ENCODE results near the gene DLL1. TPM values are rescaled to one million over a fixed set of nuclear protein-coding genes. Genes with fewer than 3 reads are reported as not detected.

DLL1 gene
- total and polyA plus RNA-seq, 7 donors = 1.1 to 13.6 (median 4.6) TPM

GRCh38 chr6:170301184-170301583 lies 10.3 kb upstream of the DLL1 start:
- Histone ChIP-seq H3K4me3 (no peak overlapping the region), H3K9me3 (no peaks in the 10 kb centered on the region), H3K4me1 (peaks cover 0 to 21% (median 18%) of the 10 kb centered on the region in 4 donors), H3K27me3 (peaks cover 20 to 32% (median 26%) of the 10 kb centered on the region in 3 donors), H3K36me3 (no peaks in the 10 kb centered on the region), H3K27ac (no peak overlapping the region)
- intact Hi-C loops (cut with DNase I) = loop anchor here (10.0 kb wide), 1 partner anchor 276 kb away; no protein-coding TSS in a partner anchor
- WGBS, 2 donors = 97% methylated on average over 1 of the region's 1 CpG
- DNase-seq = no peak
- TF ChIP-seq, protein P1, sequence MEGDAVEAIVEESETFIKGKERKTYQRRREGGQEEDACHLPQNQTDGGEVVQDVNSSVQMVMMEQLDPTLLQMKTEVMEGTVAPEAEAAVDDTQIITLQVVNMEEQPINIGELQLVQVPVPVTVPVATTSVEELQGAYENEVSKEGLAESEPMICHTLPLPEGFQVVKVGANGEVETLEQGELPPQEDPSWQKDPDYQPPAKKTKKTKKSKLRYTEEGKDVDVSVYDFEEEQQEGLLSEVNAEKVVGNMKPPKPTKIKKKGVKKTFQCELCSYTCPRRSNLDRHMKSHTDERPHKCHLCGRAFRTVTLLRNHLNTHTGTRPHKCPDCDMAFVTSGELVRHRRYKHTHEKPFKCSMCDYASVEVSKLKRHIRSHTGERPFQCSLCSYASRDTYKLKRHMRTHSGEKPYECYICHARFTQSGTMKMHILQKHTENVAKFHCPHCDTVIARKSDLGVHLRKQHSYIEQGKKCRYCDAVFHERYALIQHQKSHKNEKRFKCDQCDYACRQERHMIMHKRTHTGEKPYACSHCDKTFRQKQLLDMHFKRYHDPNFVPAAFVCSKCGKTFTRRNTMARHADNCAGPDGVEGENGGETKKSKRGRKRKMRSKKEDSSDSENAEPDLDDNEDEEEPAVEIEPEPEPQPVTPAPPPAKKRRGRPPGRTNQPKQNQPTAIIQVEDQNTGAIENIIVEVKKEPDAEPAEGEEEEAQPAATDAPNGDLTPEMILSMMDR (IDR thresholded peaks at IDR 0.05) = no peak
- TF ChIP-seq POLR2A (IDR thresholded peaks at IDR 0.05) (no peak), EP300 (IDR thresholded peaks at IDR 0.05) (no peak), POLR2AphosphoS5 (IDR thresholded peaks at IDR 0.05) (no peak)

- no peaks in the 10 kb centered on the region for H3K36me3 ChIP-seq
- intact Hi-C loops (cut with DNase I) = no loop called here
- H3K4me3 ChIP-seq = no peak overlapping the region
- DNase-seq = no peak
- H3K27me3 ChIP-seq = peaks cover 38 to 57% (median 51%) of the 10 kb centered on the region in 3 donors
- H3K27ac ChIP-seq = no peak overlapping the region
- no peaks in the 10 kb centered on the region for H3K9me3 ChIP-seq
- H3K4me1 ChIP-seq = peaks cover 0 to 27% (median 26%) of the 10 kb centered on the region in 4 donors
- no peak for TF ChIP-seq POLR2A (IDR thresholded peaks at IDR 0.05)
- TF ChIP-seq, protein P1 (IDR thresholded peaks at IDR 0.05) = no peak
- WGBS, 2 donors = 89 to 91% methylated on average over 1 of the region's 1 CpG
These were observed 7.8 kb upstream of the DLL1 start for GRCh38 chr6:170298688-170299087.

DNA sequence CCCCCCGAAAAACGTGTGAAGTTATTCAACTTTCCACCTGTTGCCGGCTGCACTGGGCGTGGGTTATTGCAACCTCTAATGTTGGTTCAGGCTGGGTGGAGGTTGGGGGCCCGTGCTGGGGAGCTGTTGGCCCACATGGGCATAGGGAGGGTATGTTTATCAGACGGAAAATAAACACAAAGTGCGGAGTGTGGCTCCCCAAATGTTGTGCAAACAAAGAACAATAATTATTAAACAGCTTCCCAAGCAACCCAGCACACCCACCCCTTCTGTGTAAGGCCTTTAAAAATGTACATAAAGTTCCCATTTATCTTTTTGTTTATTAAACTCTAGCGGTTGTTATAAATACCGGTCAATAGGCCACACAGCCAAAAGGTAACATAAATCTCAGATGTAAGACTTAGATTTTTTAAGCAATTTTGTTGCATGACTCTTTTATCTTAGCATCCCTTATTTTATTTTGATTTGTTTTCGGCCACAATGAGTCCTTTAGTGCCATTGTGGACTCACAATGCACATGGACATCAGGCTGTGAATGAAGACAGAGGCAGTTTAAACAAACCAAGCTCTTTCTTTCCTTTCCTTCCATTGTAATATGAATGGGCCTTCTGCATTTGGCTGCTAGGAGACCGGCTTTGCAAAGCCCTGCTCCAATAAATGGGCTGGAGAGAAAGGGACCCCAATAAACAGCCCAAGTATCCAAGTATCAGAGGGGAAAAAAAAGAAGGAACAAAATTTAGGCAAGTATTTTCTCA lies 6.9 kb upstream of the DLL1 start:
- Histone ChIP-seq H3K9me3 (no peaks in the 10 kb centered on the region), H3K36me3 (no peaks in the 10 kb centered on the region), H3K27me3 (peaks cover 46 to 66% (median 60%) of the 10 kb centered on the region in 3 donors), H3K4me1 (peaks cover 0 to 35% (median 32%) of the 10 kb centered on the region in 4 donors), H3K27ac (no peak overlapping the region), H3K4me3 (no peak overlapping the region)
- no peak for TF ChIP-seq POLR2AphosphoS5 (IDR thresholded peaks at IDR 0.05)
- TF ChIP-seq EP300 (IDR thresholded peaks at IDR 0.05) = no peak
- TF ChIP-seq, protein P1 (IDR thresholded peaks at IDR 0.05) = no peak
- TF ChIP-seq POLR2A (IDR thresholded peaks at IDR 0.05) = no peak
- DNase-seq = no peak
- intact Hi-C loops (cut with DNase I) = no loop called here
- 21 to 40% methylated on average over 11 of the region's 11 CpGs for WGBS, 2 donors

DNA sequence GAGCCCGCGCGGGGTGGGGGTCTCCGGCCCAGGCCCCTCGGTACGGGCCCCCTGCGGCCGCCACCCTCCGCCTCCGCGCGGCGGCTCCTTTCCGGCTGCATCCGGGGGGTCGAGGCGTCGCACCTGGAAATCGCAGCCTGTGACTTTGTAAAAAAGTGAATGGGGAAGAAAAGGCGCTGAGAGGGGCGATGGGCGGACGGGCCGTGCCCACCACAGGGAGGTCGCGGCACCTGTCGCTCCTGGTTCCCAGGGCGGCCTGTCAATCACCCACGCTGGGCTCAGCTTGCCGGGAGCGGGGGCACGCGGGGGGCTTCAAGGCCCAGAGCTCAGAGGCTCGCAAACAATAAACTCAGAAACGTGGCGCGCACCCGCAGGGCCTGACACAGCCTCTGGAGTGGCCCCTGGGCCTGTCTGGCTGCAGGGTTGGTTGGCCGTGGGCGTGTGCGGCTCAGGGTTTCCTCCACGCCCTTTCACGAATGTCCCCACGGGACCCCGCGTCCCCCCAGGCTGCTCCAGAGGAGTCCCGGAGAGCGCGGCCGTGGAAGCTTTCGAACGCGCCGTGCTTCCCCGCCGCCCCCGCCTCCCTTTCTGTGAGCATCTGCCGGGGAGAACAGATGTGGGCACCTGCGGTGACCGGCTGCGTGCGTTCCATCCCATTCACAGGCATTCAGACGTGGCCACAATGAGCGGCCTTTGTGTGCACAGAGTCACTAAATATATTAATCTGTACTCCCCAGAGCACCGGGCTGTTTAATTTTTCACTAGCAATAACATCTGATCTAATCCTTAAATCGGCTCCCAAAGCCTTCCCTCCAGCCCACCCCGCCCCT lies 6.1 kb upstream of the DLL1 start:
- no peak for DNase-seq
- Histone ChIP-seq H3K9me3 (no peaks in the 10 kb centered on the region), H3K4me1 (peaks cover 0 to 43% (median 40%) of the 10 kb centered on the region in 4 donors), H3K4me3 (peak overlapping the region in 1 of 4 donors; percentile 48), H3K27me3 (peaks cover 52 to 74% (median 68%) of the 10 kb centered on the region in 3 donors), H3K36me3 (no peaks in the 10 kb centered on the region), H3K27ac (no peak overlapping the region)
- WGBS, 2 donors = 4 to 6% methylated on average over 67 of the region's 67 CpGs
- TF ChIP-seq, protein P1 (IDR thresholded peaks at IDR 0.05) = no peak
- TF ChIP-seq EP300 (IDR thresholded peaks at IDR 0.05) (no peak), POLR2A (IDR thresholded peaks at IDR 0.05) (no peak), POLR2AphosphoS5 (IDR thresholded peaks at IDR 0.05) (no peak)
- intact Hi-C loops (cut with DNase I) = no loop called here

Data from sigmoid colon (tissue), 7 donors.